Stimulated activated CD8-positive, alpha-beta memory T cell treated with anti-CD3 and anti-CD28 coated beads, Interleukin-4, amount 100 ng/mL, for 4 hours (primary cell): ENCODE data around the gene SF3B3.
"Not testable (repeated sequence)": the region's sequence is repeated elsewhere in the genome, so short reads cannot be mapped to it uniquely, and the experiment has no call there.

ENCODE experiments used
- DNase-seq, 2 donors: peaks; one replicate each; pipeline ENCODE4 v3.0.0-alpha.2; 2020; ENCODE audit warnings: low read depth in 2 of 2, low spot score in 1 of 2

The SF3B3 gene

DNA sequence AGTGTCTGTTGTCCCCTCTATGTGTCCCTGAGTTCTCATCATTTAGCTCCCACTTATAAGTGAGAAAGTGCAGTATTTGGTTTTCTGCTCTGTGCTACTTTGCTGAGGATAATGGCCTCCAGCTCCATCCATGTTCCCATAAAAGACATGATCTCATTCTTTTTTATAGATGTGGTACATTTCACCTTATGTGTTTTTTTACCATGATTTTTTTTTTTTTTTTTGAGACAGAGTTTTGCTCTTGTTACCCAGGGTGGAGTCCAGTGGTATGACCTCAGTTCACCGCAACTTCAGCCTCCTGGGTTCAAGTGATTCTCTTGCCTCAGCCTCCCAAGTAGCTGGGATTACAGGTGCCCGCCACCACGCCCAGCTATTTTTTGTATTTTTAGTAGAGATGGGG lies 65.8 kb downstream of the SF3B3 start:
- DNase-seq, result not testable (repeated sequence)

DNA sequence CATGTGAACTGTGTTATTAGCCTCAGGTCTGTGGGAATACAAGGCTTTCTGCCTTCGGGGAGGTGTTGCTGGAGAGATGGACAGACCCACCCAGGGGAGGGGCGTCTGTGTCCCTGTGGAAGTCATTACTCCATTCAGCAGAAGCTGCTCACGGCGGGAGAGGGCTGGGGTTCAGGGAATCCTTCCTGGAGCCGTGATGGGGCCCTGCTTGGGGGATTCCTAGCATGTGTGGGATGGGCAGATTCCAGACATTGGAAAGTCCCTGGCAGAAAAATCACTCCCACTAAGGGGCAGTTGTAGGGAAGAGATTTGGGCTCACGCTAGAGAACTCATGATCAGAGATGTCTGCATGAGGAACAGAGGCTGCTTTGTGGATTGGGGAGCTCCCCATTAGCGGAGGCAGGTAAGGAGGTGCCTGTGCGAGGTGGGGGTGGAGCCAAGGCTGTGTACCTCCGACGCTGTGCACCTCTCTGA lies 66.4 kb downstream of the SF3B3 start:
- no peak for DNase-seq

DNA sequence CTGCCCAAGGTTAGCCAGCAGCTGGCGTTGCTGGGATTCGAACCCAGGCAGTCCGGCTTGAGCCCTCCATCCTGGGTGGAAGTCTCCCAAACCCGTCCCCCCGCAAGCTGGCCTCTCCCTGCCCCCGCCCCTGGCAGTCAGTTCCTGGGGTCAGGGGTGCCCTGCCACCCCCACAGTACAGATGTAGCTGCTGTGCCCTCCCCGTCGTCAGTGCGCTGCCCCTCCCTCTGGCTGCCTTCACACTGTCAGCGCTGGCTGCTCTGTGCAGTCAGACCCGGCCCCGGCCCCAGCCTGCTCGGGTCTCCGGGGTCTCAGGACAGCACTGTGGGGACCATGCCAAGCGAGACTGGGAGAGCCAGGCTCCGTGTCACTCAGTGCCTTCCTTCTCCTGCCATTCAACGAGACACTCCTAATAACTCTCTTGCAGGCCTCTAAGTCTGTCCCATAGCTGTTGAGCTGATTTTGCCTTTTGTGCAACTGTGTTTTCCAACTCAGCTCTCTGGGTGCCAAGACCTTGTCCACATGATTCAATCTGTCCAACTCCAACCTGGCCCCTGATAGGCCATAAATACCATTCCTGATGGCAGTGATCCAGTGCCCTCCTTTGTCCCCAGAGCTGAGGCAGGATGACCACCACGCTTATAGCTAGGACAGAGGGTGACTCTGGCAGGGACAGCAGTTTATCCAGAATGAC lies 67.3 kb downstream of the SF3B3 start:
- no peak for DNase-seq

DNA sequence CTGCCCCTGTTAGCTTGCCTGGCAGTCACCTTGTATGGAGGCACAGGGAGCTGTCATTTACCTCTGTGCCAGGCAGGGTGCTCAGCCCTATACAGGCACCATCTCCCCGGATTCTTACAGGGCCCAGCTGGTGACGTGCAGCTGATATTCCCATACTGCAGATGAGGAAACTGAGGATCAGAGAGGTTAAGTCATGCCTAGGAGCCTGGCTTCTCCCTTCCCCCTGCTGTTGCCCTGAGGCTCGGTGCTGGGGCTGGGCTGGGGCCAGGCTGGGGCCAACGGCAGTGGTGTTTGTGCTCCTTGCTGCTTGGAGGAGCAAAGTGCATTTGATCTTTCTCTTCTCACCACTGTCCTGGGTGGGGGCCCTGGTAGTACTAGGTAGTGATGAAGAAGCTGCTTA lies 68.0 kb downstream of the SF3B3 start:
- DNase-seq, result no peak

GRCh38 chr16:70592106-70592571 lies 68.5 kb downstream of the SF3B3 start:
- DNase-seq, result no peak

DNA sequence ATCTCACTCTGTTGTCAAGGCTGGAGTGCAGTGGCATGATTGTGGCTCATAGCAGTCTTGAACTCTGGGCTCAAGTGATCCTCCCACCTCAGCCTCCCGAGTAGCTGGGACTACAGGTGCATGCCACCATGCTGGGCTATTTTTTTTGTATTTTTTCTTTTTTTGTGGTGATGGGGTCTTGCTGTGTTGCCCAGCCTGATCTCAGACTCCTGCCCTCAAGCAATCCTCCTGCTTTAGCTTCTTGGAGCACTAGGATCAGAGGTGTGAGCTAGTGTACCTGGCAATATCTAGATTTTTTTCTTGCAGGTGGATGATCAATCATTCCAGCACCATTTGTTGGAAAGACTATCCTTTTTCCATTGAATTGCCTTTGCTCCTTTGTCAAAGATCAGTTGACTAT lies 69.9 kb downstream of the SF3B3 start:
- DNase-seq, result no peak

GRCh38 chr16:70594569-70594968 lies 71.0 kb downstream of the SF3B3 start:
- no peak for DNase-seq

GRCh38 chr16:70597135-70597835 lies 73.7 kb downstream of the SF3B3 start:
- DNase-seq, result no peak

DNA sequence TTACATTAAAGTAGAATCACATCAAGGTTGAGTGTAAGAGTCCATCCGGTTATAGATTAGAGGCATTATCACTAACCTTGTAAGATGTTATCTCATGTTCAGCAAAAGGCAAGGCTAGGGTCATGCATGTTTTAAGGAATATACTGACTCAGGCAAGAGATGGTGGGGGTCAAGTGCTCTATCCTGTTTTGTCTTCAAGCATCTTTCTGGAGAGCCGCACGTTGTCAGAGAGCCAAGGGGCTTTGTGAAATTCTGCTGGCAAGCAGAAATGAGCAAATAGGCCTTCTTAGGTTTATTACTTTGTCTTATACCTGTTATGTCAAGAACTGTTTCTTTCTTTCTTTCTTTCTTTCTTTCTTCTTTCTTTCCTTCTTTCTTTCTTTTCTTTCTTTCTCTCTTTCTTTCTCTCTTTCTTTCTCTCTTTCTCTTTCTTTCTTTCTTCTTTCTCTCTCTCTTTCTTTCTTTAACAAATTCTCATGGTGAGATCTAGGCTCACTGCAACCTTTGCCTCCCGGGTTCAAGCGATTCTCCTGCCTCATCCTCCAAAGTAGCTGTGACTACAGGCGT lies 75.4 kb downstream of the SF3B3 start:
- no peak for DNase-seq

GRCh38 chr16:70600730-70601129 lies 77.1 kb downstream of the SF3B3 start:
- DNase-seq, result no peak

- DNase-seq, result no peak
These were observed 78.3 kb downstream of the SF3B3 start for GRCh38 chr16:70601576-70602575.

DNA sequence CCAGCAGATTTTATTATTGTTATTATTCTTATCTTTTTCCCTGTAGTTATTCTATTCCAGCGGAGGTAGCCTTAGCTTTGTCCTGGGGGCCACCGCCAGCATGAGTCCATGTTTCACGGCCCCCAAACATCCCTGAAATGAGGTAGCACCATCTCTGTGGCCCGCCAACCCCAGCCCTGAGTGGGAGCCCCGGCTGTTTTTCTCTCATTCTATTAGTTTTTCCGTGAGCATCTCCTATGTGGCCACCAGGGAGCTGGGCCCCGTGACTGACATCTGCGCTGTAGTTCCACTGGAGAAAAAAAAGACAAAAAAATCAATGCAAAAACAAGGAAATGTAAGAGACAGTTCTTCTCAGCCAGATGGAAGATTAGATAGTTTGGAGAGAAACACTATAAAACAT lies 79.2 kb downstream of the SF3B3 start:
- no peak for DNase-seq

- DNase-seq, result no peak
These were observed 81.0 kb downstream of the SF3B3 start for GRCh38 chr16:70604407-70605282.

DNA sequence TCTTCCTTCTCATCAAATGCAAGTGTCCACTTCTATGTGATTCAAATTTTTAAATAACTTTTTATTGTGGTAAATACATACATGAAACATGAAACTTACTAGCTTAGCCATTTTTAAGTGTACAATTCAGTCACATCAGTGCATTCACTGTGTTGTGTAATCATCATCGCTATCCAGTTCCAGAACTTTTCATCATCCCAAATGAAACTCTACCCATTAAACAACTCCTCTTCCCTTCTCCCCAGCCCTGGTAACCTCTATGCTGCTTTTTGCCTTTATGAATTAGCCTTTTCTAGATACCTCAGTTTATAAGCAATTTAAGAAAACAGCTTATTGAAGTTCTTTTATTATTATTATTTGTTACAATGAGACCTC lies 81.7 kb downstream of the SF3B3 start:
- DNase-seq, result no peak

DNA sequence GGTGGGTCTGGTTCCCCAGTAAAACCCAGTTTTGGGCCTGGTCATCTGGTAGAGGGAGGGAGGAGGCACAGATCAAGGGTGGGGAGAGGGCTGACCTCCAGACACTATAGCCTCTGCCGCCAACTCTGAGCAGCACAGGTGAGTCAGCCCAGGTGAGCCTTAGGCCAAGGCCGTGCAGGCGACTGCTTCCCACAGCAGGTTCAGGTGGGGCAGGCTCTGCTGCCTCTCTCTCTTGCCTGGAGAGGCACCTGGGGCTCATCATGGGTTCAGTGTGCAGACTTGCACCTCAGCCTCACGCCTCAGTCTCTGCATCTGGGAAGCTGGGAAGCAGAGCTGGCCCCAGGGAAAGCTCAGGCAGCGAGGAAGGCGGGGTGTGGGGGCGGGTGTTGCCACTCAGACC lies 84.9 kb downstream of the SF3B3 start:
- no peak for DNase-seq

DNA sequence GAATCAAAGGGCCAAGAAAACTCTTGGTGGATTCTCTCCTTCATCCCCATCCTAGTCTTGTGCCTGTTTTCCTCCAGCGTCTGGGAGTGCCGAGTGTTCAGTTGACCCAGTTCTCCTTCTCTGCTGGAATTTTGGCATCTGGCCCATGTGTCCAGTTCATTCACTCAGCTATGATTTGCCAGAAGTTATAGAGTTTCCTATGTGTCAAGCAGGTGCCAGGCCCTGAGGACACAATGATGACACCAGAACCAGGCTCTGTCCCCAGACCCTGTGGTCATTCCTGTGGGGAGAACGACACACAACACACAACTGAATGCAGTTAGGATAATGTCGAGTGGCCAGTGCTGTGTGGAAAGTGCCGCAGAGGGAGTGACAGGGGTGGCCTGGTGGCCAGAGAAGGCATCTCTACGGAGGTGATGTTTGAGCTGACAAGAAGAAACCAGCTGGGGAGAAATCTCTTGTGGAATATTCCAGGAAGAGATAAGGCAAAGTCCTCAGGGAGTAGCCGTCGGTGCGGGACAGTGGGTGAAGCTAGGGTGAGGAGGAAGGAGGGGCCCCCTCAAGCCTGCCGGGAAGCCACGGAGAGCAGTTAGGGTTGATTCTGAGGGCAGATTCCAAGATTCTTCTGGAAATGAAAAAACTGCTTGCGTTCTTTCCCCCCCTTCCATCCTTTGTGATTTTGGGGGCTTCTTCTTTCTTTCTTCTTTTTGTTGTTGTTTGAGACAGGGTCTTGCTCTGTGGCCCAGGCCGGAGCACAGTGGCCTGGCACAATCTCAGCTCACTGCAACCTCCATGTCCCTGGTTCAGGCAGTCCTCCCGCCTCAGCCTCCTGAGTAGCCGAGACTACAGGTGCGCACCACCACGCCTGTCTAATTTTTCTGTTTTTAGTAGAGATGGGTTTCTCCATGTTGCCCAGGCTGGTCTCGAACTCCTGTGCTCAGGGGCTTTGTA lies 86.9 kb downstream of the SF3B3 start:
- DNase-seq, result no peak

DNA sequence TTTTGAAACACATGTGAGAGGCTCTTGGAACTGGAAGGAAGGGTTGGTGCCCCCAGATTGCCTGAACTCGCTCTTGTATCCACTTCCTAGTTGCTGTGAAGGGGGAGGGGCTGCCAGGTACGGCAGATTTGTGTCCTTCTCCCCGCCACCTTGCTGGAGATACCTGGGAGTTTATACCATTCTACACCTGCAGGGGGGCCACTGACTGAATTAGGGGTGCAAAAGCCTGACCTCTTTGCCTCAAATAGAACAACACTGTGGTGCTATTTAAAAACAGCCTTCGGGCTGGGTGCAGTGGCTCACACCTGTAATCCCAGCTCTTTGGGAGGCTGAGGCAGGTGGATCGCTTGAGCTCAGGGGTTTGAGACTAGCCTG lies 87.6 kb downstream of the SF3B3 start:
- no peak for DNase-seq

- no peak for DNase-seq
These were observed 88.2 kb downstream of the SF3B3 start for GRCh38 chr16:70611785-70612303.

DNA sequence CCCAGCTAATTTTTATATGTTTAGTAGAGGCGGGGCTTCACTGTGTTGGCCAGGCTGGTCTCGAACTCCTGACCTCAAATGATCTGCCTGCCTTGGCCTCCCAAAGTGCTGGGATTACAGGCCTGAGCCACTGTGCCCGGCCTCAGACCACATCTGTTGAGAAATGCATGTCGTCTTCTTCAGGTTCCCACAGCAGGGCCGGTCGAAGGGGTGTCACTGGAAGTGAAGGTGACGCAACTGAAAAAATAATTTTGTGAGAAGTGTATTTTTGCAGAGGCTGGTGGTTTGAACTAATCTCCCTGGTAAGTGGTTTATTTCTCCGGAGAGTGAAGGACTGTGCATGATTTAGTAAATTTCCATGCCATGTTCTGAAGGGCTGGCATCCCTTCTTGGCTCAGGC lies 89.3 kb downstream of the SF3B3 start:
- DNase-seq, result no peak
